Activated T-helper 1 cell treated with anti-CD3 and anti-CD28 coated beads, Interleukin-2, amount 50 U/mL, for 16 hours (primary cell): ENCODE results near the gene FAM53A.
"Not testable (repeated sequence)": the region's sequence is repeated elsewhere in the genome, so short reads cannot be mapped to it uniquely, and the experiment has no call there.

ENCODE experiments used
- DNase-seq, 2 donors: peaks; one replicate each; pipeline ENCODE4 v3.0.0-alpha.2; 2020; ENCODE audit warnings: low read depth in 1 of 2, low spot score in 1 of 2

FAM53A gene

GRCh38 chr4:1686440-1687036 is 2.4 kb upstream of the FAM53A start:
- DNase-seq, result no peak

- DNase-seq, result no peak
Observed at GRCh38 chr4:1685235-1686150, 1.4 kb upstream of the FAM53A start.

GRCh38 chr4:1684506-1685234 is 557 bp upstream of the FAM53A start:
- DNase-seq, result peak in 1 of 2 donors; percentile 88

GRCh38 chr4:1683261-1683735 is 815 bp downstream of the FAM53A start:
- DNase-seq, result no peak

GRCh38 chr4:1682860-1683259 is 1.3 kb downstream of the FAM53A start:
- DNase-seq, result no peak

- no peak for DNase-seq
Observed at GRCh38 chr4:1678244-1678643, 5.9 kb downstream of the FAM53A start.

GRCh38 chr4:1676605-1677525 is 7.2 kb downstream of the FAM53A start:
- no peak for DNase-seq

GRCh38 chr4:1675802-1676137 is 8.3 kb downstream of the FAM53A start:
- no peak for DNase-seq

- DNase-seq, result no peak
Observed at GRCh38 chr4:1675136-1675801, 8.8 kb downstream of the FAM53A start.

- no peak for DNase-seq
Observed at GRCh38 chr4:1674682-1675081, 9.4 kb downstream of the FAM53A start.

GRCh38 chr4:1673671-1674070 is 10.4 kb downstream of the FAM53A start:
- DNase-seq, result no peak

- not testable (repeated sequence) for DNase-seq
Observed at GRCh38 chr4:1671011-1671410, 13.1 kb downstream of the FAM53A start.

- no peak for DNase-seq
Observed at GRCh38 chr4:1670279-1670678, 13.8 kb downstream of the FAM53A start.

- no peak for DNase-seq
Observed at GRCh38 chr4:1669850-1670249, 14.3 kb downstream of the FAM53A start.

- no peak for DNase-seq
Observed at GRCh38 chr4:1669270-1669669, 14.8 kb downstream of the FAM53A start.

GRCh38 chr4:1668488-1668840 is 15.6 kb downstream of the FAM53A start:
- no peak for DNase-seq

GRCh38 chr4:1667273-1667672 is 16.8 kb downstream of the FAM53A start:
- no peak for DNase-seq

- no peak for DNase-seq
Observed at GRCh38 chr4:1666391-1666790, 17.7 kb downstream of the FAM53A start.

GRCh38 chr4:1664141-1664540 is 20.0 kb downstream of the FAM53A start:
- no peak for DNase-seq

GRCh38 chr4:1663549-1663948 is 20.6 kb downstream of the FAM53A start:
- no peak for DNase-seq
